Adrenal gland (tissue), 5 donors: Measurements from ENCODE around the gene PTBP2.

Experiments
- CTCF ChIP-seq, 6 experiments: fragments of 450-650 bp in 4 of 6; fragments of 200-600 bp in 2 of 6; sonication (generic) in 1 of 6; IDR thresholded peaks; 1 replicate in 5 of 6; 2 replicates in 1 of 6; pipeline versions ENCODE4 v1.5.1 to v1.8.0; 2016 to 2021; ENCODE audit warnings: antibody characterized with exemption in 6 of 6, mild to moderate bottlenecking in 2 of 6, moderate library complexity in 1 of 6
- POLR2A ChIP-seq, 2 donors: fragments of 450-650 bp; IDR thresholded peaks; one replicate each; pipeline ENCODE4 v1.6.1; 2017; ENCODE audit warnings: antibody characterized with exemption in 2 of 2, mild to moderate bottlenecking in 2 of 2, moderate library complexity in 1 of 2
- donor health status: DM: no; HTN: no; CAD: no.

GRCh38 chr1:96782206-96782605 lies 60.6 kb downstream of the PTBP2 start:
- TF ChIP-seq CTCF (IDR thresholded peaks at IDR 0.05) (no peak), POLR2A (IDR thresholded peaks at IDR 0.05) (no peak)
